Naive thymus-derived CD8-positive, alpha-beta T cell (primary cell): Measurements from ENCODE around the gene DDX23. TPM values are rescaled to one million over a fixed set of nuclear protein-coding genes. Genes with fewer than 3 reads are reported as not detected.

Source experiments
- ATAC-seq, 2 donors: fragments of 150-1000 bp; cut with Tn5 transposase in 1 of 2; sonication (Bioruptor Pico), chemical (Tn5 transposase) in 1 of 2; 1 replicate in 1 of 2; 2 replicates in 1 of 2; pipeline ENCODE4 v1.10.0; 2021; ENCODE audit warnings: mild to moderate bottlenecking in 2 of 2, moderate library complexity in 2 of 2
- POLR2A ChIA-PET: fragments of 350-600 bp; sonication (Branson Sonifier 250); formaldehyde crosslinking; loops from one replicate; lab custom pipeline; 2021; ENCODE audit warnings: antibody characterized with exemption; lab: Charles Lee
- DNase-seq, 10 donors: peaks; one replicate each; pipeline versions ENCODE4 v3.0.0 to v3.0.0-alpha.2; 2020 to 2022
- H3K27ac Mint-ChIP-seq, 10 donors: one replicate each; pipeline ENCODE4 v1.8.0; 2020 to 2022; ENCODE audit warnings: mild to moderate bottlenecking in 10 of 10, mixed read lengths in 10 of 10, moderate library complexity in 4 of 10, inconsistent platforms in 1 of 10
- H3K27me3 Mint-ChIP-seq, 5 donors: one replicate each; pipeline ENCODE4 v1.8.0; 2021 to 2022; ENCODE audit warnings: mixed read lengths in 5 of 5
- H3K36me3 Mint-ChIP-seq, 3 donors: one replicate each; pipeline ENCODE4 v1.8.0; 2020 to 2022; ENCODE audit warnings: mixed read lengths in 3 of 3, mild to moderate bottlenecking in 2 of 3, inconsistent platforms in 1 of 3
- H3K4me1 Mint-ChIP-seq, 4 donors: one replicate each; pipeline ENCODE4 v1.8.0; 2021 to 2022; ENCODE audit warnings: mixed read lengths in 4 of 4
- H3K4me3 Mint-ChIP-seq, 10 donors: one replicate each; pipeline ENCODE4 v1.8.0; 2020 to 2022; ENCODE audit warnings: mild to moderate bottlenecking in 10 of 10, mixed read lengths in 10 of 10, moderate library complexity in 6 of 10, inconsistent platforms in 1 of 10
- H3K9me3 Mint-ChIP-seq, 9 donors: one replicate each; pipeline ENCODE4 v1.8.0; 2020 to 2022; ENCODE audit warnings: mixed read lengths in 9 of 9, mild to moderate bottlenecking in 3 of 9, inconsistent platforms in 1 of 9, moderate library complexity in 1 of 9
- polyA plus RNA-seq, 3 donors: library from polyadenylated mRNA; unstranded; fragments of 300-500 nt; fragmentation: Illumina TruSeq; gene quantifications; one replicate each; pipeline ENCODE4 v1.2.3, GENCODE V29; 2021
- total RNA-seq, 8 experiments: library from RNA in 2 of 8; stranded (reverse) in 2 of 8; gene quantifications; one replicate each; pipeline ENCODE4 v1.2.3 and lab custom pipeline; 2021 to 2026

Gene DDX23
- total RNA-seq, result 100 to 1,000 TPM; 159 to 171 TPM
- 10 to 100 TPM; 27.6 to 52.2 (median 33.8) TPM for polyA plus RNA-seq
- 135 to 197 (median 187) reads per million in 6 experiments for total RNA-seq (lab: John Stamatoyannopoulos, UW)

DNA sequence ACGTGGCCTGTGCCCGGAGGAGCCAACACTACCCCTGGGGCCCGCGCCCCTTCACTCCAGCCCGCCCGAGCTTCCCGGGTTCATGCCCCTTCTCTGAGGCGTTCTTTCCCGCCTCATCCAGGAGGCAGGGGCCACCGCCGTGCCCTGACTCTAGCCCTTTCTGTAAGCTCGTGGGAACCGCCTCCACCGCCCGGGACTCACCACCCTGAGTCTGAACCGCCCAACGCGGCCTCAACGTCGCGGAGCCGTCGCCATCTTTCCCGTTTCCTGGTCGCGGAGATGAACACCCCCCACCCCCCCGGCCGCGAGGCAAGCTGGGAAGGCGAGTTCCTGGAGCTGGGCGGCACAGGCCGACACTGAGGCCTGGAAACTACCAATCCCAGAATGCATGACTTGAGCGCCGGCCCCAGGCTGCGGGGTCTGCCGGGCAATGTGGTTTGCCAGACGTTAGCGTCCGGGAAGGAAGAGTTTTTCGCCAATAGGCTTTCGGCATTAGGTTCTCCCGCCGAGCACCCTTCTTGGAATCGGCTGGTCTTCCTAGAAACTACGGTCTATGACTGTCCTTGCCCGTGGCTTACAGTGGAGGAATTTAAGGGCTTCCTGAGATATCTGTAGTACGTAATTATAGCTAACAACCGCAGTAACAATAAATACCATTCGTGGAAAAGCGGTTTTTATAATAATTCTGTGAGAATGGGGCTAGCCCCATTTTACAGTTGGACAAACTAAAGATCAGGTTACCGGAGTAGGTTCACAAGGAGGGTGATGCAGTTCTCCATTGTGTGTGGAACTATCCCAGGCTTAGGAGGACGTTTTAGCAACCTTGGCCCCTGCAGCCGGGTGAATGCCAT is at the start of gene DDX23:
Gene DDX23, minus strand, starts transcription at position 281 of the 851 bp plus-strand sequence. CDS start 6,381 bp downstream, outside the sequence.
- Mint-ChIP-seq H3K9me3 (no peaks in the 10 kb centered on the region), H3K4me1 (peaks cover 25 to 44% (median 39%) of the 10 kb centered on the region in 4 donors), H3K36me3 (peaks cover 0 to 27% (median 3%) of the 10 kb centered on the region in 3 donors), H3K27ac (peak within 1 kb of the TSS; percentile 90 to 99 (median 96)), H3K27me3 (no peaks in the 10 kb centered on the region), H3K4me3 (peak within 1 kb of the TSS; percentile 89 to 99 (median 96))
- peak; percentile 93 for ATAC-seq
- POLR2A ChIA-PET, result interaction anchor here (0.5 to 4.1 kb wide), 49 partner anchors 9 to 1039 kb away, joined by 3 to 47 read pairs (median 4); partner anchors contain the start of genes ARF3, FKBP11, KMT2D and LMBR1L
- peak; percentile 81 to 95 (median 89) for DNase-seq

DNA sequence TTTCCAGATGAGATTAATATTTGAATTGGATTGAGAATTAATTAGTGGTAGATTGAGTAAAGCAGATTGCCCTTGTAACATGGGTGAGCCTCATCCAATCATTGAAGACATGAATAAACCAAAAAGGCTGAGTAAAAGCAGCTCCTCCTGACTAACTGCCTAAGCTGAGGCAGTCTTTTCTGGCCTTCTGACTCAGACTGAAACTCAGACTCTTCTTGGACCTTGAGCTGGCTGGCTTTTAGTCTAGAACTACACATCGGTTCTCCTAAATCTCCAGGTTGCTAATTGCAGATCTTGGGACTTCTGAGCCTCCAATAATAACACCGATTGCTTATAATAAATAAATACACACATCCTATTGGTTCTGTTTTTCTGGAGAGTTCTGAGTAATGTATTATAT is 49.3 kb upstream of the DDX23 start:
- Mint-ChIP-seq H3K9me3 (no peaks in the 10 kb centered on the region), H3K4me1 (peaks cover 0 to 4% (median 1%) of the 10 kb centered on the region in 4 donors), H3K27me3 (peaks cover 0 to 6% (median 1%) of the 10 kb centered on the region in 5 donors), H3K36me3 (no peaks in the 10 kb centered on the region), H3K4me3 (no peak overlapping the region), H3K27ac (no peak overlapping the region)
- POLR2A ChIA-PET, result interaction anchor here (0.7 to 2.1 kb wide), 2 partner anchors 15 to 23 kb away, joined by 4 to 5 read pairs; no protein-coding TSS in a partner anchor
- DNase-seq, result no peak
- ATAC-seq, result no peak

DNA sequence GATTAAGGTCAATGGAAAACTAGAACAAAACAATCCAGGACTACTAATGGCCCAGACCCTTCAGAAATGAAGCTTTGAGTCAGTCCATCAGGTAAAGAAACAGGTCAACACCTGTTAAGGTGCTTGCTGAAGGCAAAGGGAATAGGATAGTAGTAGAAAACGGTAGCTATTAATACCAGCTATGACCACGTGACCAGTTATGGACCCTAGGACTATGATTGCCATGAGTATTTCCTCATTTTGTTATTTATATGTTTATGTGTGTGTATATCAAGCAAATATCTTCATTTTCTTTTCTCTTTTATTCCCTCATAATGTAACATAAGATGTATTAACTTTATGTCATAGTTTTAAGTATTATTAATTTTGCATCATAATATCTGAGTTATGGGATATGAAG is 47.7 kb upstream of the DDX23 start:
- Mint-ChIP-seq H3K27me3 (peaks cover 0 to 6% (median 2%) of the 10 kb centered on the region in 5 donors), H3K4me3 (no peak overlapping the region), H3K36me3 (no peaks in the 10 kb centered on the region), H3K27ac (no peak overlapping the region), H3K4me1 (peaks cover 0 to 3% (median 1%) of the 10 kb centered on the region in 4 donors), H3K9me3 (no peaks in the 10 kb centered on the region)
- DNase-seq (no peak), ATAC-seq (no peak)
- POLR2A ChIA-PET, result interaction anchor here (0.7 to 2.1 kb wide), 2 partner anchors 25 to 91 kb away, joined by 3 to 5 read pairs; no protein-coding TSS in a partner anchor

DNA sequence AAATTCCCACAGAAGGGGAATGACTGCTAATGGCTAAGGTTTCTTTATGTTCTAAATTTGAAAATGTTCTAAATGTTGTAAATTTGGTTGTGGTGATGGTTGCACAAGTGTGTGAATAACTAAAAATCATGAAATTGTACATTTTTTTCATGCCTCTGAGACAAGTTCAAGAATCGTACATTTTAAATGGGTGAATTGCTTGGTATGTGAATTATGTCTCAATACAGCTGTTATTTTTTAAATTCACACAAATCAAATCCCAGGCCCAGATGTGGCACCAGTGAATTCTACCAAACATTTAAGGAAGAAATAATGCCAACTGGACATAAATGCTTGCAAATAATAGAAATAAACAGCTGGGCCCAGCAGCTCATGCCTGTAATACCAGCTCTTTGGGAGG is 42.3 kb upstream of the DDX23 start:
- Mint-ChIP-seq H3K27ac (no peak overlapping the region), H3K4me1 (peaks cover 0 to 7% (median 3%) of the 10 kb centered on the region in 4 donors), H3K4me3 (no peak overlapping the region), H3K27me3 (peaks cover 8 to 27% (median 19%) of the 10 kb centered on the region in 5 donors), H3K9me3 (no peaks in the 10 kb centered on the region), H3K36me3 (no peaks in the 10 kb centered on the region)
- no peak for DNase-seq
- POLR2A ChIA-PET, result interaction anchor here (1.2 kb wide), 1 partner anchor 42 kb away, joined by 4 read pairs; the partner anchor contains the start of gene DDX23
- ATAC-seq, result no peak

DNA sequence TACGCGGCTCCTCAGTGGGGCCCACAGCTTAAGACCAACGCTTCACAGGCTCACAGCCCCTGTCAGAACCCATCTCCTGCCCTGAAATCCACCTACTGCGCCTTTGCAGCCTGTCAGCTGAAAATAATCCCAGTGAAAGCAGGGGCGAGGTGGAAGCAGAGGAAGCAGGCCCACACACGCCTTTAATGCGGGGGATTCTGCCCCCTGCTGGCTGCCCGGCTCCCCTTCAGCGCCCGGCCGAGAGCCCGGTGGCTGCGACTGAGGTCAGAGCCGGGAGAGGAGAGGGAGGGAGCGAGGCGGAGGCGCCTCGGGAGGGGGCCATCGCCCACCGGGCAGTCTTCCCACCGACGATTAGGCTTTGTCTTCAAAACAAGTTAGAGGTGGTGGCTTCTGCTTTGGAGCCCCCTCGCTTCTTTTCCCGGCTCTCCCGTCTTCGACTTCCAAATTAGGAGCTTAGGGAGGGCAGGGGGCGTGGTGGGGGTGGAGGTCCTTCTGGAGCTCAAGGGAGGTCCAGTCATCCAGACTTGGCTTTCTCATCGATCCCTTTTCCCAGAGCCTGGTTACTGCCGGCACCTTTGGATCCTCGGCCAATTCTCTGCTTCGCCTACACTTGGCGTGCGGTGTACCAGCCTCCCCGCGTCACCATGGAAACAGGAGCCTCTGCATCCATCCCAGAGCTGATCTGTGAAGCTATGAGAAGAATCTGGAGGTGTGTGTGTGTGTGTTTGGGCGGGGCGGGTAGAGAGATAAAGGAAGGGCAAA is 38.9 kb upstream of the DDX23 start:
- peak; percentile 52 to 80 (median 69) for DNase-seq
- peak overlapping the region in 4 of 10 donors; percentile 1 to 41 (median 20) for H3K4me3 Mint-ChIP-seq
- no peaks in the 10 kb centered on the region for H3K36me3 Mint-ChIP-seq
- peak; percentile 98 to 100 for ATAC-seq
- peak overlapping the region in 4 of 10 donors; percentile 8 to 84 (median 52) for H3K27ac Mint-ChIP-seq
- POLR2A ChIA-PET, result interaction anchor here (0.6 to 3.6 kb wide), 5 partner anchors 25 to 48 kb away, joined by 3 to 47 read pairs (median 4); partner anchors contain the start of genes DDX23 and RND1
- peaks cover 0 to 7% (median 3%) of the 10 kb centered on the region in 4 donors for H3K4me1 Mint-ChIP-seq
- H3K27me3 Mint-ChIP-seq, result peaks cover 8 to 26% (median 18%) of the 10 kb centered on the region in 5 donors
- H3K9me3 Mint-ChIP-seq, result no peaks in the 10 kb centered on the region

DNA sequence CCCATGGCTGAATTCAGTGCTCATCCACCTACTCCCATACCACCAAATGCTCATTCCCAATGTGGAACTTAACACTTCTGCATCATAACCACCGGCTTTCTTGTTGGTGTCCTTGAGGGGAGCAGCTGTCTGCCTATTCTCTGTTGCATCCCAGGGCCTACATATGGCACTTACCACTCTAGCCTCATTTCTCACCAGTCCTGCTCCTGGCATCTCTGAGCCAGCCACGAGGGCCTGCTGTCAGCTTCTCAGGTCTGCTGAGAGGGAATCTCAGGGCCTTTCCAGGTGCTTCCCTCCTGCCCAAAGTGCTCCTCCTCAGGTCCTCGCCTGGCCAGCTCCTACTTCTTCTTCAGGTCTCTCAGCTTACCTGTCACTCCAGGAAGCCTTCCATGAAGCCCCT is 37.7 kb upstream of the DDX23 start:
- Mint-ChIP-seq H3K4me3 (no peak overlapping the region), H3K9me3 (no peaks in the 10 kb centered on the region), H3K4me1 (peaks cover 0 to 7% (median 3%) of the 10 kb centered on the region in 4 donors), H3K36me3 (no peaks in the 10 kb centered on the region), H3K27ac (no peak overlapping the region), H3K27me3 (peaks cover 8 to 25% (median 18%) of the 10 kb centered on the region in 5 donors)
- no peak for DNase-seq
- POLR2A ChIA-PET, result interaction anchor here (1.6 to 3.6 kb wide), 3 partner anchors 24 to 37 kb away, joined by 4 to 47 read pairs (median 4); partner anchors contain the start of genes DDX23 and RND1
- no peak for ATAC-seq

DNA sequence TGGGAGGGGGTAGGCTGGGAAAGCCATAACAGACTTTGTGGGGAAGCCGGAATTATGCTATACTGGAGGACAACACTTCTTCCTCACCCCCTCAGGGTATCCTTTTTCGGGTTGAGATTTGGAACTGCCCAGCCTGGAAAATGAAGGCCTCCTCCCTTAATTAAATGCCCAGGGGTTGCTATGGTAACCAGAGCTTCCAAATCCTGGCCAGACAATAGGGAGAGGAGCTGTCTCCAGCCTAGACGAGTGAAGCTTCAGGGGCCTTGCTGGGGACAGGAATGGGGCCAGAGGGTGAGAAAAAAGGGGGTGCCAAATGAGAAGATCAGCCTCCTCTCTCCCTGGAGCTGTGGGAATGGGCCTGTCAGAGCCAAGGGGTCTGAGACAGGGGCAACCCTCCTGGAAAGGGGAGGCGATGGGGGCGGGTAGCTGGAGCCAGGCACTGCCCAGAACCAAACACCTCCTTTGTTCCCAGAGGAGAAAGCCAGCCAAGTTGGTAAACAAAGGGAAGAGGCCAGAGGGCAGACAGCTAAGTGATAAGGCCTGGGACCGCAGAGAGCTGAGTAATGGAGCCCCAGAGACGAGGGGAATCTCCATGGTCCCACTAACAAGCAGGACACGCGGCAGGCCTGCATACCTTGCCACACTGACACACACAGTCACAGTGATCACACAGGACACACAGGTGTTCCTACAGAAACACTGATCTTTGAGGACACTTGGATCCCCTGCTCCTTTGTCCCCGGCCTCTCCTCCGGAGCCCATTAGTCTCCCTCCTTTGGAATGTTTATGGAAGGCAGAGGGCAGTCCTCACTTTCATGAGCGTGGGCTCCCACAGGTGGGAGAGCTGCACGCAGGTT is 31.6 kb upstream of the DDX23 start:
- no peak overlapping the region for H3K4me3 Mint-ChIP-seq
- no peak for DNase-seq
- no peak for ATAC-seq
- peaks cover 8 to 29% (median 19%) of the 10 kb centered on the region in 5 donors for H3K27me3 Mint-ChIP-seq
- POLR2A ChIA-PET, result no interaction called here
- H3K27ac Mint-ChIP-seq, result peak overlapping the region in 1 of 10 donors; percentile 42
- no peaks in the 10 kb centered on the region for H3K36me3 Mint-ChIP-seq
- no peaks in the 10 kb centered on the region for H3K9me3 Mint-ChIP-seq
- peaks cover 0 to 3% (median under 1%) of the 10 kb centered on the region in 4 donors for H3K4me1 Mint-ChIP-seq

DNA sequence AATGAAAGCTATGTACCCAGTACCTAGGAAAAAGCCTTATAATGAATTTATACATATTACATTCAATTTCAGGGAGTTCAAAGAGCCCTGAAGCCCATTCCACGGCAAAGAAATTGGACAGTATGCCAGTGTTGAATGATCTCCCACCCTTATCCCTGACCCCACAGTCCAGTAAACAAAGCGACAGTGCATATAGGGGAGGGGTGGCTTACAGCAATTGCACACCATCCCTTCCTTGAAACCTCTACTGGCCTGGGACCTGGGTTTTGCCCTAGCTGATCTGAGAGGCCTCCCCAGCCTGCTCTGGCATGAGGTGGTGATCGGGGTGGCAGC is 31.0 kb upstream of the DDX23 start:
- no peak for DNase-seq
- H3K36me3 Mint-ChIP-seq, result no peaks in the 10 kb centered on the region
- POLR2A ChIA-PET, result no interaction called here
- peaks cover 8 to 29% (median 19%) of the 10 kb centered on the region in 5 donors for H3K27me3 Mint-ChIP-seq
- ATAC-seq, result no peak
- H3K4me3 Mint-ChIP-seq, result no peak overlapping the region
- H3K4me1 Mint-ChIP-seq, result peaks cover 0 to 3% (median under 1%) of the 10 kb centered on the region in 4 donors
- peak overlapping the region in 2 of 10 donors; percentile 42 to 59 for H3K27ac Mint-ChIP-seq
- H3K9me3 Mint-ChIP-seq, result no peaks in the 10 kb centered on the region

DNA sequence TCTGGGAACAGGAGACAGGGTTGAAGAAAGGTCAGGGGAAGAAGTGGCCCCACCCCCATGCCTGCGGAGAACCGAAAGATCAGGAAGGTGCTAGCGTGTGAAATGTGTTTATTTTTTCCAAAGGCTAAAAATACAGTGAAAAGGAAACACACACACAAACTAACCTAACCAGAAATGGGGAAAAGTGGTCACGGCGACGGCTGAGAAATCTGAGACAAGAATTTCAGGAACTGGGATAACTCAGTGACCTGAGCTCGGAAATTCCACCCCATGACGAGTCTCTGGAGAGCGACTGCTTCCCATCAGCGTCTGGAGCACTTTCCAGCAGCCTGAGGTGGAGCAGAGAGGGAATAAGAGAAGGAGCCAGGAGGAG is 30.3 kb upstream of the DDX23 start:
- Mint-ChIP-seq H3K4me3 (no peak overlapping the region), H3K36me3 (no peaks in the 10 kb centered on the region), H3K27me3 (peaks cover 8 to 29% (median 19%) of the 10 kb centered on the region in 5 donors), H3K9me3 (no peaks in the 10 kb centered on the region), H3K27ac (no peak overlapping the region), H3K4me1 (peaks cover 0 to 3% (median under 1%) of the 10 kb centered on the region in 4 donors)
- POLR2A ChIA-PET, result no interaction called here
- ATAC-seq (no peak), DNase-seq (no peak)

DNA sequence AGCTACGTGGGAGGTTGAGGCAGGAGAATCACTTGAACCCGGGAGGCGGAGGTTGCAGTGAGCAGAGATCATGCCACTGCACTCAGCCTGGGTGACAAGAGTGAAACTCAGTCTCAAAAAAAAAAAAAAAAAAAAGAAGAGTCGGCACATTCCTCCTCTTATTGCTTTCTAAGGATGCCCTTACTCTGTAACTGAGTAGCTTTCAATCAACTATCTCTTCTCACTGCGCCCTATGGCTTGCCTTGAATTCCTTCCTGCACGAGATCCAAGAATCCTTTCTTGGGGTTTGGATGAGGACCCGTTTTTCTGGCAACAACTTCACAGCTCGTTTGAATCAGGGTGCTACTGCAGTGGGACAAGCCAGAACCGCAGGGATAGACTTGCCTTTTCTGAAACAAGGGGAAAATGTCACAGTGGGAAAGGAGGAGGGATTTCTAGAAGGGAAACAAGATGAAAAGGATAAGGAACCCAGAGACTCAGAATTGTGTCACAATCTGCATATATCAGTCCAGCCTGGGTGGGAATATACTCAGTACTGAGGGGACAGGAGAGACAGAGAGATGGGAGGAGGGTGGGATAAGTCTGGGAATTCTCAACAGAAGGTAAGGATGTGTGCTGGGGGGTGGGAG is 29.8 kb upstream of the DDX23 start:
- H3K27ac Mint-ChIP-seq, result peak overlapping the region in 1 of 10 donors; percentile 69
- H3K4me3 Mint-ChIP-seq, result no peak overlapping the region
- H3K9me3 Mint-ChIP-seq, result no peaks in the 10 kb centered on the region
- ATAC-seq, result no peak
- DNase-seq, result no peak
- POLR2A ChIA-PET, result no interaction called here
- H3K36me3 Mint-ChIP-seq, result no peaks in the 10 kb centered on the region
- peaks cover 8 to 29% (median 19%) of the 10 kb centered on the region in 5 donors for H3K27me3 Mint-ChIP-seq
- peaks cover 0 to 3% (median under 1%) of the 10 kb centered on the region in 4 donors for H3K4me1 Mint-ChIP-seq

DNA sequence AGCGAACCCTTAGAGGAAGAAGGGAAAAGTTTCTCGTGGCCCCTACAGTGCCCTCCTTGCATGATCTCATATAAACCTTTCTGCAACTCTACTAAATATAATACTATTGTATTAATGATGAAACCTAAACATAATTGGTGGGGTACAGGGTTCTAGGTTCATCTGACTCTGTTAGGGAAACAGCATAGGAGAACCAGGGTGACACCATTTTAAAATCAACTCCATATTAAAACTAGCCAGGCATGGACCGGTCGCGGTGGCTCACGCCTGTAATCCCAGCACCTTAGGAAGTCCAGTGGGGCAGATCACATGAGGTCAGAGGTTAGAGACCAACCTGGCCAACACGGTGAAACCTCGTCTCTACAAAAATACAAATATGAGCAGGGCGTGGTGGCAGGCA is 28.7 kb upstream of the DDX23 start:
- no peak for ATAC-seq
- no peak for DNase-seq
- Mint-ChIP-seq H3K36me3 (no peaks in the 10 kb centered on the region), H3K27me3 (peaks cover 8 to 29% (median 19%) of the 10 kb centered on the region in 5 donors), H3K9me3 (no peaks in the 10 kb centered on the region), H3K4me3 (no peak overlapping the region), H3K27ac (no peak overlapping the region), H3K4me1 (peaks cover 0 to 3% (median under 1%) of the 10 kb centered on the region in 4 donors)
- POLR2A ChIA-PET, result interaction anchor here (0.7 kb wide), 1 partner anchor 15 kb away, joined by 3 read pairs; the partner anchor contains the start of gene RND1
